Choroid plexus epithelial cell (primary cell): ENCODE data around the gene MLLT1.

Experiments used
- DNase-seq: peaks from one replicate; pipeline ENCODE4 v3.0.0-alpha.2; 2010; ENCODE audit warnings: low read depth
- H3K4me3 ChIP-seq: 2 replicates; pipeline ENCODE4 v1.5.1; 2011; ENCODE audit warnings: low read depth, mild to moderate bottlenecking, control low read depth, low read length, moderate library complexity
- TF ChIP-seq, protein P1 (sequence below): conservative IDR thresholded peaks from 2 replicates; pipeline ENCODE4 v1.5.1; 2011; ENCODE audit warnings: low read depth, mild to moderate bottlenecking, control low read depth, inconsistent platforms, low read length, moderate library complexity

The MLLT1 gene

DNA sequence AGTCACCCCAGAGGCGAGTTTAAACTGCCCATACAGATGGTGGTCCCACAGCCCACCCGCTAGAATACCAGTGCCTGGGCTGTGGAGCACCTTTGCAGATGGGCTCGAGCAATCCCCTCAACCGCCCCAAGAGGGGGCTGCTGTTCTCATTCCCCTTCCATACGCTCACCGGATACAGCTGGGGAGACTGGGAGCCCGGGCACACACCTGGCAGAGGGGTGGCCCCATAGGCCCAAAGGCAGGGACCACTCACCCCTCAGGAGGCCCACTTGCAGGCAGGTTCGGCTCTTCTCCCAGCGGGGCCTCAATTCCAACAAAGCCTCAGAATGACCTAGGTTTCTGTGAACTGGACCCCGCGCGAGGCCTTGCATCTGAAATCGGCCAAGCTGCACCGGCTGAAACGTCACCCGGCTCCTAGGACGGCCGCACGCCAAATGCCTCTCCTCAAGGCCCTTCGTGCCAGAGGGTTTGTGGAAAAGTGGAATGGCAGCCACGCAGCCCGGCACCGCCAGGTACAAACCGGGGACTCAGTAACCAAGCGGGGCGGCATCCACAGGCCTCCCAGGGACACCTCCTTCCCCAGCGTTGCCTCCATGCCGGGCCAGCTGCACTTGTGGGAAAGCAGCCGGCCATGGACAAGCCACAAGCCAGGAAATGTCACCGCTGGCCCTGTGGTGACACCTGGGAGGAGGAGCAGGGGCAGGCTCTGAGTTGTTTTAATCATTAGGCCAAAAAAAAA lies 18.7 kb downstream of the MLLT1 start:
- TF ChIP-seq, protein P1, sequence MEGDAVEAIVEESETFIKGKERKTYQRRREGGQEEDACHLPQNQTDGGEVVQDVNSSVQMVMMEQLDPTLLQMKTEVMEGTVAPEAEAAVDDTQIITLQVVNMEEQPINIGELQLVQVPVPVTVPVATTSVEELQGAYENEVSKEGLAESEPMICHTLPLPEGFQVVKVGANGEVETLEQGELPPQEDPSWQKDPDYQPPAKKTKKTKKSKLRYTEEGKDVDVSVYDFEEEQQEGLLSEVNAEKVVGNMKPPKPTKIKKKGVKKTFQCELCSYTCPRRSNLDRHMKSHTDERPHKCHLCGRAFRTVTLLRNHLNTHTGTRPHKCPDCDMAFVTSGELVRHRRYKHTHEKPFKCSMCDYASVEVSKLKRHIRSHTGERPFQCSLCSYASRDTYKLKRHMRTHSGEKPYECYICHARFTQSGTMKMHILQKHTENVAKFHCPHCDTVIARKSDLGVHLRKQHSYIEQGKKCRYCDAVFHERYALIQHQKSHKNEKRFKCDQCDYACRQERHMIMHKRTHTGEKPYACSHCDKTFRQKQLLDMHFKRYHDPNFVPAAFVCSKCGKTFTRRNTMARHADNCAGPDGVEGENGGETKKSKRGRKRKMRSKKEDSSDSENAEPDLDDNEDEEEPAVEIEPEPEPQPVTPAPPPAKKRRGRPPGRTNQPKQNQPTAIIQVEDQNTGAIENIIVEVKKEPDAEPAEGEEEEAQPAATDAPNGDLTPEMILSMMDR = peak; percentile 76
- peak; percentile 52 for DNase-seq
- no peak overlapping the region for H3K4me3 ChIP-seq

DNA sequence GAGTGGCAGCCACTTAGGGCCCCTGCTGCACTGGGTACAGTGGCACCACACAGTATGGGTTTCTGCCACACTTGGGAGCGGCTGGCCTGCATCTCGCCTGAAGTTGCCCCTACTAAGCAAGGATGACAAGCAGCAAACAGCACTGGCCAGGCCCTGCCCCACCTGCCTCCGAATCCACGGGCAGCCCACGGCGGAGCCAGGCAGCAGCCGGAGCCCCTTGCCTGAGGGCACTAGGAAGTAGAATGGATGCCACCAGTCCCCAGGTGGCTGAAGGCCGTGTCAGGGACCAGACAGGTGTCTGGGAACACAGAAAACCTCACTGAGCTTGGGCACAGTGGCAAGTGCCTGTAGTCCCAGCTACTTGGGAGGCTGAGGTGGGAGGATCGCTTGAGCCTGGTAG lies 19.4 kb downstream of the MLLT1 start:
- DNase-seq = no peak
- no peak overlapping the region for H3K4me3 ChIP-seq
- TF ChIP-seq, protein P1 = no peak

DNA sequence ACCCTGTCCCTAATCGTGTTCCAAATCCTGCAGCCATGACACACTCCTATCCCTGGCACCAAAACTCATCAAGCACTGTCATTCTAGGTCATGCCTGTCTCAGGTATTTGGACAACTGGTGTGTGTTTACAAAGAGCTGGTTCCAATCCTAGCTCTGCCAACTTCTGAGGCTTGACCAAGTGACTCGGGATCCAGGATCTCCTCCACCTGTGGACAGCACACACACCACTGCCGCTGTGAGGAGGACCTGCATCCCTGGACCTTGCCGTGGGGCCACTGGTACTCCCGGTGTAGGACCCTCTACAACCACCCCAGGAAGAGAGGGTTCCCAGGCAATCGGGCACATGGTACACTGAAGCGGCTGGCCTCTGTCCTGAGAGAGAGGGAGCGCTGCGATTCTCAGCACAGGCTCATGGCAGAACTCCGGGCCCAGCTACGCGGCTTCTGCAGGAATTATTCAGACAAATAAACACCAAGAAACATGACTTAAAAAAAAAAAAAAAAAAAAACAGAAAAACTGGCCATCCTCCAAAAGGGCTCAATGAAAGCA lies 20.4 kb downstream of the MLLT1 start:
- peak; percentile 66 for DNase-seq
- no peak overlapping the region for H3K4me3 ChIP-seq
- TF ChIP-seq, protein P1 = no peak

DNA sequence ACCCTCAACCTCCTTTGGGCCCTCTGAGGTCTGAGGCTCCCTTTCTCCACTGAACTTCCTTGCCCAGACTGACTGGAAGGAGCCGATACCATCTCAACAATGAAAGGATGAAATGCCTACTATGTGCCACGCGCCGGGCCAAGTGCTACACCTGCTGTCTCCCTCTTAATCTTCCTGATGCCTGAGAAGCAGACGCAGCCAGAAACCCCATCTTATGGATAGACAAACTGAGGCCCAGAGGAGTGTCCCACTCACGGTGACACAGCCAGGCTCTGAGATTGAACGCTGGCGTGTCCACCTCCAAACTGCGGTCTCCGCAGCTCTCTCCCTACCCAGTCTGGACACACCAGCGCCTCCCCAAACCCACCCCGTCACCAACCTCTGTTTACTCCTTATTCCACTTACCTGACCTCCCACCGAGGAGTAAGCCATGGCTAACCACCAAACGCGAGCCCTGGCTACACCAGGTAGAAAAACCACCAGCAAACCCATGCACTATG lies 20.9 kb downstream of the MLLT1 start:
- TF ChIP-seq, protein P1 = no peak
- H3K4me3 ChIP-seq = no peak overlapping the region
- DNase-seq = no peak

DNA sequence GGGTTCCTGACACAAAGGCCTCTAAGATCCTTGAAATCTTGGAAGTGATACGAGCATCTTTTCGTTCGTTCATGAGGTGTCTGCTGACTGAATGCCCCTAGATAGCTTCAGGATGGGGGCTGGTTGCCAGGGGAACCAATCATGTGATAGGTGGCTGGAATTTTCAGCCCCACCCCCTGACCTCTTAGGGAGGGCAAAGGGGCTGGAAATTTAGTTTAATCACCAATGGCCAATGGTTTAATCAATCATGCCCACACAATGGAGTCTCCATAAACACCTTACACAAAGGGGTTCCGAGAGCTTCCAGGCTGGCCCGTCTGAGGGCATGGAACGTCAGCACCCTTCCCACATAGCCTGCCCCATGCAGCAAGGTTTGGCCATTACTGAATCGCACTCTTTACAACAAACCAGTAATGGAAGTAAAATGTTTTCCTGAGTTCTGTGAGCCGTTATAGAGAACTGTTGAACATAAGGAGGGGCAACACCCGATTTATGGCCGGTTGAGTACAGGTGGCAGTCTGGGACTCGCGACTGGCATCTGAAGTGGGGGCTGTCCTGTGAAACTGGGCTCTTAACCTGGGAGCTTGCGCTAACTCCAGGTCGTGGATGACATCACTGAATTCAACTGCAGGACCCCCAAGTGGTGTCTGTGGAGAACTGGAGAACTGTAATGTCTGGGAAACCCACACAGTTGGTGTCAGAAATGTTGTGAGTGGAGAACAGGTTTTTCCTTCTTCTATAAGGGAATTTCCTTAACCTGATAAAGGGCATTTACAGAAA lies 25.6 kb downstream of the MLLT1 start:
- TF ChIP-seq, protein P1 = no peak
- DNase-seq = no peak
- no peak overlapping the region for H3K4me3 ChIP-seq

DNA sequence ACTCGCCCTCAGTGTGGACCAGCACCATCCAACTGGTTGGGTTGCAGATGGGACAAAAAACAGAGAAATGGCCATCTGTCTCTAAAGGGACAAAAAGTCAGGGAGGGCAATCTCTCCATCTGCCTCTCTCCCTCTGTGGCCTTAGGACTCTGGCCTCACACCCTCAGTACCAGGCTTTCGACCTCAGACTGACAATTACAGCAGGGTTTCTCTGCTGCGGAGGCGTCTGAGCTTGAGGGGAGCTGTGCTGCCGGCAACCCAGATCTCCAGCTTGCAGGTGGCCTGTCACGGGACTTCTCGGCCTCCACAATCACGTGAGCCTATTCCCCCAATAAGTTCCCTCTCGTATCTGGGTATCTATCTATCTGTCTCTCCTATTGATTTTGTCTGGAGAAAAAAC lies 27.7 kb downstream of the MLLT1 start:
- TF ChIP-seq, protein P1 = no peak
- no peak for DNase-seq

More for the DNA sequence above, 27.7 kb downstream of the MLLT1 start:
- no peak overlapping the region for H3K4me3 ChIP-seq
